ENCODE data around the gene FTO.

Gene FTO

GRCh38 chr16:53946746-53947386, 242.9 kb downstream of the FTO start:
- no peak for DNase-seq

DNA sequence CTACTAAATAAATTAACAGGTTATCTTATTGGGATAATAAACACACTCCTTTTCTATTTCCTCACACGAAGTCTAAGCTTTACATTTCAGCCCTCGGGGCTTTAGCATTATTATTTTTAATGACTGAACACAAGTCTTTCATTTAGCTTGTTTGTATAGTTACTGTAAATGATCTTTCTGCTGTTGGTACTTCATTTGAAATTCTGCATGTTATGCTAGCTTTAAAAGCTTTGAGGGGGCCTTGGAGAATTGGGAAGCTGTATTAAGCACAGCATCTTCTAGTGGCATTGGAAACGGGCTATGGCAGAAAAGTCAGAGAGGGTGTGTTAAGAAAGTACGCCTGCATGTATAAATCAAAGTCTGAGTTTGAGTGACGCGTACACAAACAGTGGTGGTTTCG, 243.7 kb downstream of the FTO start:
- no peak for DNase-seq

DNA sequence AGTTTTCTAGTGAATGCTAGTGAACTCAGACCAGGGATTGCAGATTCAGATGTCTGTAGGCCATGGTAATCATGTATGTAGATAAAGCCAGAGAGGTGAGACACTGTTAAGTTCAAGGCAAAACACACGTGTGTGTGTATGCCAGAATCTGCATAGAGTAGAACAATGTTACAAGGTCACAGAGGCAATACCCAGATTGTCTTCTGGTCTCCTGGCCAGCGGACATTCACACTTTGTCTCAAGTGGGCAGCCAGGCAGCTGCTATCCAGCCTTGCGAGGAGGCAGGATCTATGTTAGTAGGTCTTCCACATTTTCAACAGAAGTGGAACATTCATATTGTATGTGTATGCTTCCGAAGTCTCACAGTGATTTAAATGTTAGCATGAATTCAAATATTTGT, 244.4 kb downstream of the FTO start:
- DNase-seq, result no peak

DNA sequence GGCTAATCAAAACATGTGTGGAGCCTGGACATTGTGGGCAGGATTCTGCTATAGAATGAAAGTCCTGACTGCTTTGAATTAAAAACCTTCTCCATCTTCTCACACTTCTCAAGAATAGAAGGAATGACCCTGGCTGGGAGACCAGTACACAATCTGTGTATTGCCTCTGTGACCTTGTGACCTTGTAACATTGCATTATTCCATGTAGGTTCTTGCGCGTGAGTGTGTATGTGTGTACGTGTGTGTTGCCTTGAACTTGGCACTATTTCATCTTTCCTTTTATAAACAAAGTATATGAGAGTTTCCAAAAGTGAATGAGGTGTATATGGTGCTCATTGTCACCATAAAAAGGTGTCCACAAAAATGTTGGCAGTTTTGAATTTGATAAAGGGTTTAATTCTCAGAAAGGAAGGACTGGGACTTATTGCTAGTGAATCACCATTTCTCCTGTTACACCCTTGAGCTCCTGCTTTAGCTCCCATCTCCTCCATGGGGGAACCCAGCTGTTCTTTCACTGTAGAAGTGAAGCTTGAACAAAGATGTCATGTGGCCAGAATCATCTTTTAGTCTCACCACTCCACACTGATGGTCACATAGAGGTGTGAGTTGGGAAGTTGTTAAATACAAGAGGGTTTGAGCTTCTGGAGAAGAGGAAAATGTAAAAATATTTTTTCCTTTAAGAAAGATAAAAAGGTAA, 244.9 kb downstream of the FTO start:
- no peak for DNase-seq

- DNase-seq, result no peak
Observed at GRCh38 chr16:53949715-53950410, 245.9 kb downstream of the FTO start.

DNA sequence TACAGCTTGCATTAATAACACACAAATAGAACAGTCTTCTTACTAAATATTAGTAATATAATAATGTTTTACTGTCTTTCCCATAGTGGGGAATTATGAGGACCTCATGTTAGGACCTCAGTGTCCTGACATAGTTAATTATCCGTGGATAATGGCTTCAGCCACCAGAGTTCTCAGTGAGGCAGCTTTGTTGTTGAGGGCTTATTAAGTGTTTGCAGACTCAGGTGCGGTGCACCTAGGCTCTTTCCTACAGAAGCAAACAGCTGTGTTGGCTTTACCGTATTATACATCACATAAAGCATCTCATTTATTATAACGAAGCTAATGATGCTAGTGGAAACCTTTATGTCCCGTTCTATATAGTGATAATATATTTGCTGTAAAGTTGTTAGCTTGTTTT, 246.7 kb downstream of the FTO start:
- no peak for DNase-seq

DNA sequence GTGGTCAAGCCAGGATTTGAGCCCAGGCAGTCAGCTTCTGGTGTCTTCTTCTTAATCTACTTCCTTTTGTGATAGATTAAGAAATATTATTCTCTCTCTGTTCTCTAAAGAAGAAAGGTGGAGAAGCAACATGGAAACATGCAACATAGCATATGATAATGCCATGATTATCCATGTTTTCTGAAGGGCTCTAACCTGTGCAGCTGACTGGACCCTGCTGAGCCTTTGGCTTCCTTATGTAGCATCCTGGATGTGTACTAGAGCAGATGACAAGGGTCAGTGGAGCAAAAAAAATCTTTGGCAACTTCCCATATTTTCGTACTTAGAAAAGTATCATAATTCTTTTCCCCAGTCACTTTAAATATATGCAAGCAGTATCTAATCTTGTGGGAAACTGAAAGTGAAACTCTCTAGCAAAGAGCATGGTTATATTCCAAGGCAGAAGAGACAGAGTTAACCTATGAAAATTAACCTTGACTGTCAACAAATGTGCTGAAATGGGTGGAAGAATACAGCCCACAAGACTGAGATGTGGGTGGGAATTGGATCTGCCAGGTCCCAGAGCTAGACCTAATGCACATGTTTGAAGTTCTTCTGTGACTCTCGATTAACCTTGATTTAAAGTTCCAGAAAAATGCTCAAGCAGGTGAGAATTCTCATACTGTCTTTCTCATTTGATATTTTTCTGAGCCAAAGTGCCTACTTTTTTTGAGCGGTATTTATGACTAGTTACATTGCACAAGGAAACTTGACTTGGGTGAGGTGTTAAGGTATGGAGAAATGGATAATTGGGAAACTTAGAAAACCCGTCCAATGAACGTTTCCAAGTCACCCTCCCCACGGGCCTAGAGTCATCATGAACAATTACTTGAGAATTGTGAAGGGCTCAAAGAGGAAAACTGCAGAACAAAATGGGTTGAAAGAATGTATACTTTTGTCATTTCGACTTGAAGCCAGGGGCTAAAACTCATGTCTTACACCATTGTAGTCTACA, 248.6 kb downstream of the FTO start:
- no peak for DNase-seq

- DNase-seq, result no peak
Observed at GRCh38 chr16:53953336-53953735, 249.4 kb downstream of the FTO start.

- no peak for DNase-seq
Observed at GRCh38 chr16:53955221-53955875, 251.4 kb downstream of the FTO start.

GRCh38 chr16:53958341-53958880, 254.5 kb downstream of the FTO start:
- no peak for DNase-seq

DNA sequence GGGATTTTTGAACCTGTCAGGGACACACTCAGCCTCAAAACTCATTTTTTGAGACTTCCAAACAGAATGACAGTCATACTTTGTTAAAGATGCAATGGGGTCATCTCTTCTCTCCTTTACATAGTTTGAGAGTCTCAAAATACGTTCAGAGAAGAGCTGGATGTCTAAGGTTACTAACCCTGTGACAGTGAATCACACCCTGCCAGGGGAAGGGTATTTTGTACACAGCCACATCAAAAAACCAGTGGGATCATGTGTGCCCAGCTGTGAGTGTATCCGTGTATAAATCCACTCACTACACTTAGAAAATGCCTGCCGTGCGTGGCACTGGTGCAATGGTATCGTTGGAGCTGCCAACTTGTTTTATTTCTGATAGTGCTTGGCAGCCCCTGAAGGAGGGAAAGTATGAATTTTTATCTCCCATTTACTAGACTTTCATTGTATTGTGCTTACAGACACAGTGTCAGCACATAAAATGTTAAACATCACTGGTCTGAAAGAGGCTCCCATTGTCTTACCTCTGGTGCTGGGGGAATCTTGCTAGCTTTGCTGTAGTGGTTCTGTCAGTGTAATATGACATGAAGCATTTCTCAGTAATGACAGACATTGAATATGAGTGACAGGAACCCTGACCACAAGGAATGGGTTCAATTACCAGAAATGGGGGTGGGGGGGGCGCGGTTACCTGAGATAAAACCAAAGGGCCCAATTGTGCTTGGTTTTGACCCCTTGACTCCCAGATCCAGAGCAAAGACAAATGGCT, 256.3 kb downstream of the FTO start:
- DNase-seq, result no peak

GRCh38 chr16:53960954-53961616, 257.1 kb downstream of the FTO start:
- DNase-seq, result no peak

- DNase-seq, result no peak
Observed at GRCh38 chr16:53962041-53962440, 258.1 kb downstream of the FTO start.

DNA sequence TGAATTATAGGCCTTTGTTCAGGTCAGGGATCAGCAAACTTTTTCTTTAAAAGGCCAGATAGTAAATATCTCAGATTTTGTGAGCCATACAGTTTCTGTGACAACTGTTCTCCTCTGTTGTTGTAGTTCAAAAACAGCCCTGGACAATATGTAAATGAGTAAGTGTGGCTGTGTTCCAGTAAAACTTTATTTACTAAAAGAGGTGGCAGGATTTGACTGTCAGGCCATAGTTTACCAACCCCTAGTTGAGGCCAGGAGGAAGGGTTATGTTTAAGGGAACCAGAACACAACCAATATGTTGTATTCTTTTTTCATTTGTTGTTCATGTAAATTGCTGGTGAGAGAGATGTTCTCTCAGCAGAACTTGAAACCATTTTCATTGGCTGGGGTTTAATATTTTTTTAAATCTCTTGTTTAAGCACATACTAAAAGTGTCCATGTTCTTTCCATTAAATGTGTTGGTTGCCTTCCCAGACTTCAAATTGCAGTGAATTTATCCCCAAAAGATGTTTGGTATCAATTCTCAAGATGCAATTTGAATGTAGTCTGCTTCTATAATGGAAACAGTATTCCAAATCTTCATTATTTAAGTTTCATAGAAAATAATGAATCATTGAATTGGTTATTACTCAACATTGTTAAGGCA, 260.3 kb downstream of the FTO start:
- no peak for DNase-seq

- peak; percentile 56 for DNase-seq
Observed at GRCh38 chr16:53966821-53967571, 263.0 kb downstream of the FTO start.

DNA sequence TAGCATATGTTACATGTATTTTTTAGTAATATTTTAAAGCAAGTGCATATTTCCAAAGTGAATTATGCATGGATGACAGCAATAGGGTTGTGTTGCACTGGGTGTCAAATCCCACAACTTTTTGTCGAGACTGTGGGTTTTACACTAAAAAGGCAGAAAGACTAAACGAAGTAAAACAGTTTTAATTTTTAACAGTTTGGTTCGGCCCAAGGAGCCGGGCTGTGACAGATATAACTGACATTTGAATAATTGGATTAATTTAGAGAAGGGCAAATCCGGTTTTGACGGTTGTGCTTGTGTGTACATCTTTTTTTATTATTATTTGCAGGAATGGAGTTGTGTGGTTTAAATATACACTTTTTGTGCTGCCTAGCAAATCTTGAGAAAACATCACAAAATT, 263.6 kb downstream of the FTO start:
- no peak for DNase-seq

DNA sequence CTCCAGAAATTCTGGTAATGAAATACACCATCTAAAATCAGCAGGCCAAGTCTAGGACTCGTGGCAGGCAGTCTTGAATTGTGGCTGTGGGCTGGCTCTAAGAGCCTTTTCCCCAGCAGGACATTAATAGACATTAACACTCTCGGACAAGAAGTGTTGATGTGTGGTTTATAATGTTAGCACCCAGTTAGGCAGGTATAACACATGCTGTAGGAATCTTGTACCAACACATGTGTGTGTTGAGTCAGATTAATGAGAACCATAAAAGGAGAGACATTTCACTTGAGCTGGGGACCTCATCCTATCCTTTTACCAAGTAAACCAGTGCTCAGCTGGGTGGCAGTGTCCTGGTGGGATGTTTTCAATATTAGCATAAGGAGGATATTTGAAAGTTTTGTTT, 264.5 kb downstream of the FTO start:
- DNase-seq, result no peak

DNA sequence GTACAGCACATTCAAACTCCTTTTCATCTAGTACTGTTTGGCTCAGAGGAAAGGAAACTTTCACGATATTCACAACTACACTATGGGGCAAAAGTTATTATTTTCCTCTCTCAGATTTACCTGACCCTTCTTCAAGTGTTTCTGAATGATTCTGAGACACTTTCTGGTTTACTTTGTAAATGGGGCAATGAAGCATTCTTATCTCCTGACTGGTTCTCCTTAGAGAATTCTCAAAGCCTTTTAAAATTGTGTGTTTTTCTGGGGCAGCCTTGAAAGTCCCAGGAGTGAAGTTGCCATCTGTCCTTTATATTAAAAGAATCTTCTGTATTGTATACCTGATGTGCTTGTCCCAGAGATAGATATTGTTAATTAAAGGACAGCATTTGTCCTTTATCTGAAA, 264.9 kb downstream of the FTO start:
- DNase-seq, result no peak

GRCh38 chr16:53971616-53972015, 267.7 kb downstream of the FTO start:
- DNase-seq, result peak; percentile 80
